ENCODE results near the gene PRKG1.

Gene PRKG1

DNA sequence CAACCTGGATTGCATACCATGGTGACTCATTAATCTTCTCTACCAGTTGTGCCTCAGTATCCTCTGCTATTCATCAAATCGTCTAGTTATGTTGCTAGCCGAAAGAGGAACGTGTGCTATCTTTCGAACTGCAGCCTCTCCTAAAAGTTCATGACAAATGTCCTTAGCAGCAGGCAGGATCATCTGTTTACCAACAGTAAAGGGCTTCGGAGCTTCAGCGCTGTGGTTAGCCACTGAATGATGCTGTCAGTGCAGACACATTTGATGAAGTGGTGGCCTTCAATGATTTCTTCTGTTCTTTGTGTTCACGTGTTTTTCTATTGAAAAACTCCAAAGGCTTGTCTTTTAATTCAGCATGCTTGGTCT is 556.3 kb downstream of the PRKG1 start:
- no peaks in the 10 kb centered on the region for H3K27me3 ChIP-seq (ENCODE audit: insufficient read depth, low read depth, severe bottlenecking)
- no peaks in the 10 kb centered on the region for H3K36me3 ChIP-seq
- H3K9me3 ChIP-seq (ENCODE audit: severe bottlenecking): no peaks in the 10 kb centered on the region
- no peak overlapping the region for H3K4me3 ChIP-seq (ENCODE audit: low read depth, low read length)
- no peak overlapping the region for H3K27ac ChIP-seq
- TF ChIP-seq CTCF (IDR thresholded peaks at IDR 0.05; ENCODE audit: low read depth, low read length): no peak
- no peak for DNase-seq

GRCh38 chr10:51635436-51635835 is 561.1 kb downstream of the PRKG1 start:
- Histone ChIP-seq H3K36me3 (no peaks in the 10 kb centered on the region), H3K27ac (no peak overlapping the region), H3K27me3 (ENCODE audit: insufficient read depth, low read depth, severe bottlenecking) (no peaks in the 10 kb centered on the region), H3K9me3 (ENCODE audit: severe bottlenecking) (no peaks in the 10 kb centered on the region), H3K4me3 (ENCODE audit: low read depth, low read length) (no peak overlapping the region)
- no peak for TF ChIP-seq CTCF (IDR thresholded peaks at IDR 0.05; ENCODE audit: low read depth, low read length)
- no peak for DNase-seq

- DNase-seq: no peak
- no peaks in the 10 kb centered on the region for H3K36me3 ChIP-seq
- TF ChIP-seq CTCF (IDR thresholded peaks at IDR 0.05; ENCODE audit: low read depth, low read length): no peak
- H3K27me3 ChIP-seq (ENCODE audit: insufficient read depth, low read depth, severe bottlenecking): no peaks in the 10 kb centered on the region
- H3K27ac ChIP-seq: no peak overlapping the region
- no peak overlapping the region for H3K4me3 ChIP-seq (ENCODE audit: low read depth, low read length)
- no peaks in the 10 kb centered on the region for H3K9me3 ChIP-seq (ENCODE audit: severe bottlenecking)
Observed at GRCh38 chr10:51638211-51638610, 563.9 kb downstream of the PRKG1 start.

GRCh38 chr10:51638737-51639136 is 564.5 kb downstream of the PRKG1 start:
- Histone ChIP-seq H3K9me3 (ENCODE audit: severe bottlenecking) (no peaks in the 10 kb centered on the region), H3K27me3 (ENCODE audit: insufficient read depth, low read depth, severe bottlenecking) (no peaks in the 10 kb centered on the region), H3K4me3 (ENCODE audit: low read depth, low read length) (no peak overlapping the region), H3K27ac (no peak overlapping the region), H3K36me3 (no peaks in the 10 kb centered on the region)
- no peak for DNase-seq
- TF ChIP-seq CTCF (IDR thresholded peaks at IDR 0.05; ENCODE audit: low read depth, low read length): no peak

DNA sequence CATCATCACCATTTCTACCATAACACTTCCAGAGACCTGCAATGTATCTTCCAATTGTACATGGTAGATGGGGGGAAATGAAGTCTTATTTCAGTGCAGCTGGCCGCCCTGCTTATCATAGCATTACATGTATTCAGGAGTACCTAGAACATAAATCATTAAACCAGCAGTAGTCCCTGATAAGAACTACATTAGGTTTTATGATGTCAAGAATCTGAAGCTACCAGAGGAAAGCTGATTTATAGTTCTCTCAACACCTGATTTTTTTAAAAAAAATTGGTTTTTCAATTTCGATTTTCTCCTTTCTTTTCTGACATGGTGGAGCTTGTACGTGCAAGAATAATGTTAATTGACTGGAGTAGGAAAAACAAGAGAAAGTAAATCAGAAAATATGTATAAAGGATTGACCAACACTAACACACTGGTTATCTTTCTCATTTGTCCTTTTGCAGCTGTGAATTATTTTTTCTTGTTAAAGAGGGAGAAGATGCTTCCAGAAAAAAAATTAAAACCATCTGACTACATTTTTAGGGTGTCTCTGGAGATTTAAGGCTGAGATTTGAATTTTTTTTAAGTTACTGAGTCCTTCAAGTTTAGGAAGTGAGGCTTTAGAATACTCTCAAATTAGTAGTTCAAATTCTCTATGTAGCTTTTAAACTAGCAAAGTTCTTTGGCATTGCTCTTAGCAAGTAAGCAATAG is 566.0 kb downstream of the PRKG1 start:
- no peak for DNase-seq
- no peaks in the 10 kb centered on the region for H3K9me3 ChIP-seq (ENCODE audit: severe bottlenecking)
- no peaks in the 10 kb centered on the region for H3K27me3 ChIP-seq (ENCODE audit: insufficient read depth, low read depth, severe bottlenecking)
- TF ChIP-seq CTCF (IDR thresholded peaks at IDR 0.05; ENCODE audit: low read depth, low read length): no peak
- no peaks in the 10 kb centered on the region for H3K36me3 ChIP-seq
- no peak overlapping the region for H3K27ac ChIP-seq
- no peak overlapping the region for H3K4me3 ChIP-seq (ENCODE audit: low read depth, low read length)

GRCh38 chr10:51642581-51642980 is 568.3 kb downstream of the PRKG1 start:
- TF ChIP-seq CTCF (IDR thresholded peaks at IDR 0.05; ENCODE audit: low read depth, low read length): no peak
- H3K9me3 ChIP-seq (ENCODE audit: severe bottlenecking): no peaks in the 10 kb centered on the region
- H3K36me3 ChIP-seq: no peaks in the 10 kb centered on the region
- no peaks in the 10 kb centered on the region for H3K27me3 ChIP-seq (ENCODE audit: insufficient read depth, low read depth, severe bottlenecking)
- DNase-seq: no peak
- H3K27ac ChIP-seq: no peak overlapping the region
- no peak overlapping the region for H3K4me3 ChIP-seq (ENCODE audit: low read depth, low read length)

Measured in WERI-Rb-1 (cell line).